Suprapubic skin (tissue), 3 donors: ENCODE measurements around the gene GRK2.

ENCODE experiments used
- POLR2A ChIP-seq, 2 donors: fragments of 450-650 bp; IDR thresholded peaks; one replicate each; pipeline ENCODE4 v1.6.1; 2017; ENCODE audit warnings: antibody characterized with exemption in 2 of 2, mild to moderate bottlenecking in 2 of 2, moderate library complexity in 2 of 2
- TF ChIP-seq, protein P1 (sequence below), 2 donors: fragments of 200-600 bp in 1 of 2; fragments of 450-650 bp in 1 of 2; sonication (generic) in 1 of 2; IDR thresholded peaks; one replicate each; pipeline ENCODE4 v1.5.1; 2016 to 2019; ENCODE audit warnings: antibody characterized with exemption in 2 of 2, mild to moderate bottlenecking in 1 of 2, moderate library complexity in 1 of 2

DNA sequence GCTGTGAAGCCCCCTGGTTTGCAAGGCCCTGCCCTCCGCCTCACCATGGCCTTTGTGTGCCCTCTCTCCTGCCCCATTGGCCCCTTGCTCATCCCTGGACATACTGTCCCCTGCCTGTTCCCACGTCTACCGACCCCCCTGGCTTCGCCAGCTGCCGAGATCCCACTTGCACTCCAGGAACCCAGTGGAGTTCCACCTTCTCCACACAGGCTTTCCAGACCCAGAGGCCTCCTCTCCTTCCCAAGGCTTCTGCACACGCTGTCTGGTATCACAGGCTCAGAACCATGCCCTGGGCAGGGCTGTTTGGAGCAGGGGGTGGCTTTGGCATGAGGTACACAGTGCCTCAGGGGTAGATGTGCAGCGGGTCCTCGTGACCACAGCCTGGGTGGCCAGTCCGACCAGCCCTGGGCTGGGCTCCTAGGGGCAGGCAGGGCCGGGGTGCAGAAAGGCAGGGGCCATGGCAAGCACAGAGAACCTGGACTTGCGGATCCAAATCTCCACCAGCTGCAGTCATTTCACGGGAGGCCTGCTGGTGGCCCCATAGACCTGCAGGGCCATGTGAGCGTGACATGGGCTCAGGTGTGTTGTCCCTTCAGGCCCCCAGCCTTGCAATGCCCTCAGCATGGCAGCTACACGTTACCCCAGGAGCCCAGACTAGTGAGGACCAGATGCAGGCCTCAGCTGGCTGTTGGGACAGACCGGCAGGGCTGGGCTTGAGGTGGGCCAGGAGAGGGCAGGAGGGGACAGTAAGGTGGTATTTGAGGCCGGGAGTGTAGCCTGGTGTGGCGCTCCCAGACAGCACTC is 9.5 kb downstream of the GRK2 start:
- TF ChIP-seq, protein P1, sequence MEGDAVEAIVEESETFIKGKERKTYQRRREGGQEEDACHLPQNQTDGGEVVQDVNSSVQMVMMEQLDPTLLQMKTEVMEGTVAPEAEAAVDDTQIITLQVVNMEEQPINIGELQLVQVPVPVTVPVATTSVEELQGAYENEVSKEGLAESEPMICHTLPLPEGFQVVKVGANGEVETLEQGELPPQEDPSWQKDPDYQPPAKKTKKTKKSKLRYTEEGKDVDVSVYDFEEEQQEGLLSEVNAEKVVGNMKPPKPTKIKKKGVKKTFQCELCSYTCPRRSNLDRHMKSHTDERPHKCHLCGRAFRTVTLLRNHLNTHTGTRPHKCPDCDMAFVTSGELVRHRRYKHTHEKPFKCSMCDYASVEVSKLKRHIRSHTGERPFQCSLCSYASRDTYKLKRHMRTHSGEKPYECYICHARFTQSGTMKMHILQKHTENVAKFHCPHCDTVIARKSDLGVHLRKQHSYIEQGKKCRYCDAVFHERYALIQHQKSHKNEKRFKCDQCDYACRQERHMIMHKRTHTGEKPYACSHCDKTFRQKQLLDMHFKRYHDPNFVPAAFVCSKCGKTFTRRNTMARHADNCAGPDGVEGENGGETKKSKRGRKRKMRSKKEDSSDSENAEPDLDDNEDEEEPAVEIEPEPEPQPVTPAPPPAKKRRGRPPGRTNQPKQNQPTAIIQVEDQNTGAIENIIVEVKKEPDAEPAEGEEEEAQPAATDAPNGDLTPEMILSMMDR (IDR thresholded peaks at IDR 0.05), result no peak
- no peak for TF ChIP-seq POLR2A (IDR thresholded peaks at IDR 0.05)
